HepG2 (cell line): Measurements from ENCODE around the gene ALX4.

ENCODE experiments used
- SUZ12 ChIP-seq: fragments of 150-350 bp; IDR thresholded peaks from 2 replicates; pipeline ENCODE4 v1.6.1; 2014; ENCODE audit warnings: low read depth, low read length
- ZSCAN20 ChIP-seq: sonication (generic); formaldehyde crosslinking; IDR thresholded peaks from 2 replicates; pipeline ENCODE4 v1.4.0; 2020; ENCODE audit warnings: missing genetic modification reagents, mild to moderate bottlenecking, borderline replicate concordance

GRCh38 chr11:44243086-44243485 is 66.9 kb downstream of the ALX4 start:
- no peak for TF ChIP-seq ZSCAN20 (CRISPR knock-in tag)
- no peak for TF ChIP-seq SUZ12
